Measurements from ENCODE around the gene TANC1. TPM values are rescaled to one million over a fixed set of nuclear protein-coding genes. Genes with fewer than 3 reads are reported as not detected.
A peak's percentile ranks its signal among the peaks of the same experiment; 100 is the strongest.

The TANC1 gene
- total and polyA plus RNA-seq, 2 of the 4 experiments (the other 2 are of a cell fraction) = 10.2 to 12.9 TPM

DNA sequence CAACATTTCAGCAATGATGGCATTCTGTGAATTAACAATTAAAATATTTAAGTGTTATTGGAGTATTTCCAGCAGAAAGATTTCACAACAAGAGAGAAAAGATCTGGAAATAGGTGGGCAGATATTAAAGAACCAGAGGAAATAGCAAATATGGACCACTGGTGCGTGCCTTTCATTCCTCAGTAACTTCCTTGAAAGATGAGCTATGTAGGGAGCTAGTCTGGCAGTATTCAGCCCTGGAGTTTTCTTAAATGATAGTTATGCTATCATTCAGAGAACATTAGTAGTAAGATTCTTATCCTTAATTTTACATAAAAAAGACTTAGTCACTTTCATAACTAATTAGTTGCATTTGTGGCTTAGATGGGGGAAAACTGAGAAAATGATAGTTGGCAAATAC, 41.5 kb downstream of the TANC1 start:
- ChIA-PET POLR2A (ENCODE audit: unreplicated experiment) (no interaction called here), CTCF (interaction anchor here (0.7 kb wide), 1 partner anchor 15 kb away, joined by 3 read pairs; no protein-coding TSS in a partner anchor)
- no peak overlapping the region; the same call in 1 of the 2 replicates for H3K56ac ChIP-seq (ENCODE audit: extremely low read depth, insufficient read depth, low read length)
- peak overlapping the region; percentile 94 for H2BK5ac ChIP-seq (ENCODE audit: low read depth, low read length, poor library complexity, severe bottlenecking)
- H3K79me1 ChIP-seq (ENCODE audit: low read depth in 1 of 2, low read length in 2 of 2) = peaks cover 29 to 55% of the 10 kb centered on the region in 2 experiments
- peak overlapping the region; percentile 49; the same call in 1 of the 2 replicates for H3K4me2 ChIP-seq (ENCODE audit: low read depth, low read length)
- H2BK20ac ChIP-seq (ENCODE audit: low read depth, low read length) = peak overlapping the region; percentile 27; the same call in 1 of the 2 replicates
- H3K9me1 ChIP-seq (ENCODE audit: insufficient read depth, low read length) = peaks cover 5% of the 10 kb centered on the region
- H2AK9ac ChIP-seq (replicated peaks; ENCODE audit: low read depth, low read length, poor library complexity) = no peak overlapping the region
- no CpG with 5 or more reads among the region's 1 CpG for WGBS, 2 experiments (ENCODE audit: extremely low coverage in 2 of 2, insufficient read length in 1 of 2)
- no peak overlapping the region; the same call in 1 of the 2 replicates for H3K4ac ChIP-seq (ENCODE audit: low read depth, low read length)
- dilution Hi-C loops (cut with HindIII; ENCODE audit: low sequenced_read_pairs, unreplicated experiment) = no loop called here
- in situ Hi-C loops (cut with MboI; ENCODE audit: low sequenced_read_pairs) = no loop called here
- no peak overlapping the region for H4K91ac ChIP-seq (ENCODE audit: insufficient read depth, low read depth, low read length)
- peak overlapping the region; percentile 35; the same call in 1 of the 2 replicates for H3K23ac ChIP-seq (ENCODE audit: low read depth, low read length)
- no peak overlapping the region for H2AFZ ChIP-seq (replicated peaks; ENCODE audit: low read length, poor library complexity)
- BruUV-seq (replicated peaks) = no TSS peak
- H2BK120ac ChIP-seq (ENCODE audit: low read depth, low read length) = no peak overlapping the region; the same call in 1 of the 2 replicates
- no peak for TF ChIP-seq RFX5 (IDR thresholded peaks at IDR 0.05; ENCODE audit: low read depth, low read length)
- TF ChIP-seq, protein P1, sequence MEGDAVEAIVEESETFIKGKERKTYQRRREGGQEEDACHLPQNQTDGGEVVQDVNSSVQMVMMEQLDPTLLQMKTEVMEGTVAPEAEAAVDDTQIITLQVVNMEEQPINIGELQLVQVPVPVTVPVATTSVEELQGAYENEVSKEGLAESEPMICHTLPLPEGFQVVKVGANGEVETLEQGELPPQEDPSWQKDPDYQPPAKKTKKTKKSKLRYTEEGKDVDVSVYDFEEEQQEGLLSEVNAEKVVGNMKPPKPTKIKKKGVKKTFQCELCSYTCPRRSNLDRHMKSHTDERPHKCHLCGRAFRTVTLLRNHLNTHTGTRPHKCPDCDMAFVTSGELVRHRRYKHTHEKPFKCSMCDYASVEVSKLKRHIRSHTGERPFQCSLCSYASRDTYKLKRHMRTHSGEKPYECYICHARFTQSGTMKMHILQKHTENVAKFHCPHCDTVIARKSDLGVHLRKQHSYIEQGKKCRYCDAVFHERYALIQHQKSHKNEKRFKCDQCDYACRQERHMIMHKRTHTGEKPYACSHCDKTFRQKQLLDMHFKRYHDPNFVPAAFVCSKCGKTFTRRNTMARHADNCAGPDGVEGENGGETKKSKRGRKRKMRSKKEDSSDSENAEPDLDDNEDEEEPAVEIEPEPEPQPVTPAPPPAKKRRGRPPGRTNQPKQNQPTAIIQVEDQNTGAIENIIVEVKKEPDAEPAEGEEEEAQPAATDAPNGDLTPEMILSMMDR (conservative IDR thresholded peaks at IDR 0.05; ENCODE audit: low read depth, low read length) = no peak
- TF ChIP-seq MAFK (IDR thresholded peaks at IDR 0.05; ENCODE audit: low read depth, low read length) = no peak
- no peak for TF ChIP-seq MAZ (IDR thresholded peaks at IDR 0.05; ENCODE audit: borderline replicate concordance, low read depth, low read length)
- TF ChIP-seq, protein P2, sequence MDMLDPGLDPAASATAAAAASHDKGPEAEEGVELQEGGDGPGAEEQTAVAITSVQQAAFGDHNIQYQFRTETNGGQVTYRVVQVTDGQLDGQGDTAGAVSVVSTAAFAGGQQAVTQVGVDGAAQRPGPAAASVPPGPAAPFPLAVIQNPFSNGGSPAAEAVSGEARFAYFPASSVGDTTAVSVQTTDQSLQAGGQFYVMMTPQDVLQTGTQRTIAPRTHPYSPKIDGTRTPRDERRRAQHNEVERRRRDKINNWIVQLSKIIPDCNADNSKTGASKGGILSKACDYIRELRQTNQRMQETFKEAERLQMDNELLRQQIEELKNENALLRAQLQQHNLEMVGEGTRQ (IDR thresholded peaks at IDR 0.05; ENCODE audit: low read depth, low read length) = no peak
- TF ChIP-seq MXI1 (IDR thresholded peaks at IDR 0.05; ENCODE audit: borderline replicate concordance, low read depth, low read length) = no peak
- no peak for TF ChIP-seq FOS (IDR thresholded peaks at IDR 0.05; ENCODE audit: low read depth, low read length)
- no peak for TF ChIP-seq CEBPB (IDR thresholded peaks at IDR 0.05; ENCODE audit: low read depth, low read length)
- no peak overlapping the region for H2BK15ac ChIP-seq (ENCODE audit: low read depth, low read length)
- no peak overlapping the region for H3K9ac ChIP-seq (ENCODE audit: low read depth, low read length)
- H3K4me3 ChIP-seq (ENCODE audit: insufficient read depth, low read depth, low read length) = no peak overlapping the region
- peak; percentile 16 for DNase-seq
- H3K4me1 ChIP-seq (ENCODE audit: control insufficient read depth, insufficient read depth, low read length) = peaks cover 2% of the 10 kb centered on the region; the same call in 1 of the 2 replicates
- ATAC-seq (ENCODE audit: low read depth) = peak; percentile 78
- 0 out of 2 replicates have a peak overlapping the region, but pooled peaks have one; percentile 35 for H2AK5ac ChIP-seq (ENCODE audit: low read depth, low read length)
- H3K18ac ChIP-seq (ENCODE audit: low read depth, low read length) = no peak overlapping the region; the same call in 1 of the 2 replicates
- peaks cover 12% of the 10 kb centered on the region for H3K36me3 ChIP-seq (ENCODE audit: control insufficient read depth, insufficient read depth, low read length)
- peaks cover 3% of the 10 kb centered on the region; the same call in 1 of the 2 replicates for H3K9me3 ChIP-seq (ENCODE audit: control insufficient read depth, insufficient read depth, low read length)
- H3K14ac ChIP-seq (replicated peaks; ENCODE audit: low read depth, low read length) = no peak overlapping the region
- H4K8ac ChIP-seq (ENCODE audit: low read depth in 2 of 2, low read length in 2 of 2) = peak overlapping the region in 1 of 2 experiments; percentile 56; a peak in 1 of 4 replicates
- H3K27me3 ChIP-seq (ENCODE audit: control insufficient read depth, insufficient read depth, low read length) = no peaks in the 10 kb centered on the region
- intact Hi-C loops (cut with micrococcal nuclease) = loop anchor here (2.0 kb wide), 1 partner anchor 19 kb away; no protein-coding TSS in a partner anchor
- H3K27ac ChIP-seq (ENCODE audit: insufficient read depth, low read length) = no peak overlapping the region
- peaks cover 9% of the 10 kb centered on the region; the same call in 1 of the 2 replicates for H4K20me1 ChIP-seq (ENCODE audit: insufficient read depth, low read length)
- no peak overlapping the region for H4K5ac ChIP-seq (ENCODE audit: low read depth, low read length)

Data from IMR-90 (cell line).